HUES64 (cell line): ENCODE measurements around the gene LDLRAD1.

ENCODE experiments used
- H3K27ac ChIP-seq: 2 replicates; pipeline ENCODE4 v1.7.0; 2013; ENCODE audit warnings: low read depth, low read length, inconsistent platforms
- H3K27me3 ChIP-seq: 2 replicates; pipeline ENCODE4 v1.6.1; 2013; ENCODE audit warnings: mild to moderate bottlenecking, low read length; ENCODE audit not compliant: insufficient read depth
- H3K36me3 ChIP-seq: 2 replicates; pipeline ENCODE4 v1.6.1; 2013; ENCODE audit warnings: mild to moderate bottlenecking, low read length; ENCODE audit not compliant: insufficient read depth
- H3K4me1 ChIP-seq: 2 replicates; pipeline ENCODE4 v1.6.1; 2013; ENCODE audit warnings: mild to moderate bottlenecking, low read length, moderate library complexity; ENCODE audit not compliant: insufficient read depth
- H3K4me3 ChIP-seq: 2 replicates; pipeline ENCODE4 v1.5.1; 2013; ENCODE audit warnings: mild to moderate bottlenecking, low read length, moderate library complexity
- H3K9ac ChIP-seq: 2 replicates; pipeline ENCODE4 v1.6.1; 2013; ENCODE audit warnings: mild to moderate bottlenecking, low read depth, low read length
- H3K9me3 ChIP-seq: 2 replicates; pipeline ENCODE4 v1.6.1; 2013; ENCODE audit warnings: low read depth, low read length; ENCODE audit not compliant: insufficient read depth
- WGBS: fragments of 150-250, 120-280 bp; methylation state at CpG from one replicate; pipeline ENCODE4 v1.1.7; 2013; ENCODE audit warnings: missing lambda C conversion rate; 5-methylcytosine and 5-hydroxymethylcytosine counted together

LDLRAD1 gene

DNA sequence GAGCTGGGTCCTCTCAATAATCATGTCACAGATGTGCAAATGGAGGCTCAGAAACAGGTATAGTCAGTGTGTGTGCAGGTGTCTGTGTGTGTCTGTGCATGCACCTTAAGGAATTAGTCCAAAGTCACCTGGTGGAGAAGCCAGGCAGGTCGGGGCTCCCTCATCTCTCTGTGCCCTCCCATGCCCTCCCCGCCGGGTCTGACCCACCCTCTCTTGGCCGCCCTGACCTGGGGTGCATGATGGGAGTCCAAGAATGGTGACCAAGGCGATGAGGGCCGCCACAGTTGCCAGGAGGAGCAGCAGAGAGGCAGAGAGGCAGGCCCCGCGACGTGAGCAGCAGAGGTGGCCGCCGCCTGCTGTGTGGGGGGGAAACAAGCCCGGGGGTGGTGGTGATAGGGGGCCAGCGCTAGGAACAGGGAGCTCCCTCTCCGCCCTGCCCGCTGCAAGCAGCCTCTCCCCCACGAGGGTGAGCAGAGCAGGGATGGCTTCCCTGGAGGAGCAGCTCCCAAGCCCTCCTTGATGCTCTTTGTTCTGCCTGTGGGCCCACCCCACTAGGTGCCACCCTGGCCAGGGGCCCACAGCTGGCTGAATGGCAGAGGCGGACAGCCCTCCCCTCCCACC lies 3.9 kb downstream of the LDLRAD1 start:
- 76% methylated on average over 17 of the region's 17 CpGs for WGBS
- no peak overlapping the region for H3K27ac ChIP-seq
- no peaks in the 10 kb centered on the region for H3K4me1 ChIP-seq
- no peak overlapping the region for H3K4me3 ChIP-seq
- no peak overlapping the region for H3K9ac ChIP-seq
- no peaks in the 10 kb centered on the region for H3K27me3 ChIP-seq
- no peaks in the 10 kb centered on the region for H3K36me3 ChIP-seq
- H3K9me3 ChIP-seq = no peaks in the 10 kb centered on the region

DNA sequence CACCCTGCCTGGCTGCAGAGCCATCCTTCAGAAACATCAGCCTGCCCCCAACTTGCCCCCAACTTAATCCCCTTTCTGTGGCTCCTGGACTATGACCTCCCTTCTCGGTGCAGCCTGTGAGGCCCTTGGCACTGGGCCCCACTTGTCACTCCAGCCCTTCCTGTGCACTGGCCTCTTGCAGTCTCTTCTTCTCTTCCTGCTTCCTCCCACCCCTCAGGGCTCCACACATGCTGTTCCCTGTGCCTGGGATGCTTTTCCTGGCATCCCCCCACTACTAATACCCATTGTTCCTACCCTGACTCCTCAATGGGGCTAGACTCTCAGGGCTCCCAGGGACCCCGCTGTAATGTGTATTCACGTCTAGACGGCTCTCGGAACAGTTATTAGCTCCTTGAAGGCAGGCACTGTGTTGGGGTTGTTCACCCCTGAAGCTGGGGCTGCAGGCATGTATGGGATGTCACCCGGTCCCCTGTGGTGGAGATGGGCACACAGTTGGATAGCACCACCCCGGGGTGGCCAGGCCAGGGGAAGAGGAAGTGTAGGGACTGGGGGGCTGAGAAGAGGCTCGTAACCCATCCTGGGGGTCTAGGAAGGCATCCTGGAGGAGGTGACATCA lies 4.5 kb downstream of the LDLRAD1 start:
- Histone ChIP-seq H3K9me3 (no peaks in the 10 kb centered on the region), H3K4me3 (no peak overlapping the region), H3K36me3 (no peaks in the 10 kb centered on the region), H3K9ac (no peak overlapping the region), H3K27ac (no peak overlapping the region), H3K4me1 (no peaks in the 10 kb centered on the region), H3K27me3 (no peaks in the 10 kb centered on the region)
- WGBS = 90% methylated on average over 8 of the region's 8 CpGs

DNA sequence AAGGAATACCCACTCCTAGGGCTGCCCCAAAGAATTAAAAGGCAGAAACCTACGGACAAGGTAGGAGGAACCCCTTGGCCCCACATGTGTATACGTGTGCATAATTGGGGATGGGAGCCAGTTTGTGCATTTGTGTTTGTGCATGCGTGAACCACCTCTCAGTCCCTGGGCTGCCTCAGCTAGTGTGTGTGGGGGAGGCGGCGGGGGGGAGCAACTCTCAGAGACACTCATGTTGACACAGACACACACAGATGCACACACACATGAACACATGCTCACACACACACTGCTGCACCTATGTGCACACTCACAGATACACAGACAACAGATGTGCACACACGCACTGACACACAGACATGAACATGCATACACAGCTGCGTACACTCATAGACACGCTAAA lies 5.1 kb downstream of the LDLRAD1 start:
- WGBS = 92% methylated on average over 8 of the region's 8 CpGs
- Histone ChIP-seq H3K36me3 (no peaks in the 10 kb centered on the region), H3K9ac (no peak overlapping the region), H3K4me3 (no peak overlapping the region), H3K27ac (no peak overlapping the region), H3K27me3 (no peaks in the 10 kb centered on the region), H3K4me1 (no peaks in the 10 kb centered on the region), H3K9me3 (no peaks in the 10 kb centered on the region)

DNA sequence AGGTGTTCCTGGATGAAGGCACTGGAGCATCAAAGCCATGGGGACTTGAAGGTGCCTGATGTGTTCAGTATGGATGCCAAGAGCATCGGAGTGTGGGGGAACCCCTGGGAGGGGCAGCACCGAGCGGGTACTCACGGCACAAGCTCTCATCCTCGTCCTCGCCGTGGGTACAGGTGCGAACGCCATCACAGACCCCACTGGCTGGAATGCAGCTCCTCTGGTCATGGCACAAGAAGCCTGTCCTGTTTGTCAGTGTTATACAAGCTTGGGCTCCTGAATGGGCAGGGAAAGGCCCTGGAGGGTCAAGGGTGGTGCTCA lies 6.0 kb downstream of the LDLRAD1 start:
- no peaks in the 10 kb centered on the region for H3K27me3 ChIP-seq
- 92% methylated on average over 9 of the region's 9 CpGs for WGBS

DNA sequence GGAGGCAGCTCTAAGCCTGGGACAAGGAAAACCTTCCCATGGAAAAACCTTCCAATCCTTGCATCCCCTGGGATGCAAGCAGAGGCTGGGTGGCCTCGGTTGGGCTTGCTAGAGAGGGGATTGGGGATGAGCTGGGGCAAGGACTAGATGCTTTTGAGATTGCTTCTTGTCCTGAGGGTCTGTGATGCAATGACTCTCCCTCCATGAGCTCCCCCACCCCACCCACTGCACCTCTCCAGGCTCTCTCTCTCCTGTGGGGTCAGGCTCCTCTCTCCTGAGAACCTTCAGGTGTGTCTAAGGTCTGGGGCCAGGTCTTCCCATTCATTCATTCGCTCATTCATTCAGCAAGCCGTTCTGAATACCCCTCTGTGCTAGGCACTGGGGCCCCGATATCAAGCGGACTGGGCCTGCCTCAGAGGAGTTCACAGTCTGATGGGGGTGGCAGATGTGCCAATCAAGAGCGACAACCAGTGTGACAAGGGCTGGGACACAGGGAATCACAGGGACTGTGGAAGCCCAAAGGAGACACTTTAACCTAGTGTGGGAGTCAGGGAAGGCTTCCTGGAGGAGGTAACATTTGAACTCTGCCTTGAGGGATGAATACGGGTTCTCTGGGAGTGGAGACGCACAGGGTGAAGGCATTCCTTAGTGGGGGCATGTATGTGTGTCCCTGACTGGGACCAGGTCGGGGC lies 6.5 kb downstream of the LDLRAD1 start:
- Histone ChIP-seq H3K36me3 (no peaks in the 10 kb centered on the region), H3K4me1 (no peaks in the 10 kb centered on the region), H3K9me3 (no peaks in the 10 kb centered on the region), H3K27ac (no peak overlapping the region), H3K4me3 (no peak overlapping the region), H3K9ac (no peak overlapping the region), H3K27me3 (no peaks in the 10 kb centered on the region)
- WGBS = 90% methylated on average over 9 of the region's 9 CpGs

More for the DNA sequence above, 6.0 kb downstream of the LDLRAD1 start:
- Histone ChIP-seq H3K4me3 (no peak overlapping the region), H3K36me3 (no peaks in the 10 kb centered on the region), H3K4me1 (no peaks in the 10 kb centered on the region), H3K27ac (no peak overlapping the region), H3K9ac (no peak overlapping the region), H3K9me3 (no peaks in the 10 kb centered on the region)

DNA sequence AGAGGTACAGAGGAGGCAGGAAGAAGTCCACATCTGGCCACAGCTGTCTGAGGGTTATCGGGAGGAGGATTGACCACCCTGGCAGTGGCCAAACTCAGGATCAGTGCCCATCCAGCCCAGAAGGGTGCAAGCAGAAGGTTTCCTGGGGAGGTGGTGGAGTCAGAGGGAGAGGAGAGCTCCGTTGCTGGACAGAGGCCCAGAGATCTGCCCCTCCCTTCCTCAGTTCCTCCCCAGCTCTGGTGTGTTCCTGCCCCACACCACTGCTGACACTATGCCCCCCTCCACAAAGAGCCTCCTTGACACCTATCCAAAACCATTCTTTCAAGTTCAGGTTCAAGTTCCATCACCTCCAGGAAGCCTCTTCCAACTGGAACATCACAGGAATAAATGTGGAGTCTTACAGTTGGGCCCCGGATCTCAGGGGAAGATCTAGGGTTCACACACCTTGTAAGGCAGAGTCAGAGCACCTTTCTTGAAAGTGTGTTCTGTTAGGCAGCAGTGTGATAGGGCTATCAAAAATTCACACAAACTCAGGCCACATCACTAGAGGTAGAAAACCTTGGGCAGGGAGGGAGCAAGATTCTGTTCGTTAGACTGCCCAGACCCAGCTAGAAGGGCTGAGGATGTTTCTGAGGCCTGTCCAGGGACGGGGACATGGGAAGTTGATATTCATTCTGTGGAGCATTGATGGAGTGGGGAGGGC lies 7.4 kb downstream of the LDLRAD1 start:
- H3K4me1 ChIP-seq = no peaks in the 10 kb centered on the region
- no peak overlapping the region for H3K9ac ChIP-seq
- no peaks in the 10 kb centered on the region for H3K36me3 ChIP-seq
- no peaks in the 10 kb centered on the region for H3K9me3 ChIP-seq
- H3K4me3 ChIP-seq = no peak overlapping the region
- WGBS = 84% methylated on average over 5 of the region's 5 CpGs
- no peaks in the 10 kb centered on the region for H3K27me3 ChIP-seq
- no peak overlapping the region for H3K27ac ChIP-seq

DNA sequence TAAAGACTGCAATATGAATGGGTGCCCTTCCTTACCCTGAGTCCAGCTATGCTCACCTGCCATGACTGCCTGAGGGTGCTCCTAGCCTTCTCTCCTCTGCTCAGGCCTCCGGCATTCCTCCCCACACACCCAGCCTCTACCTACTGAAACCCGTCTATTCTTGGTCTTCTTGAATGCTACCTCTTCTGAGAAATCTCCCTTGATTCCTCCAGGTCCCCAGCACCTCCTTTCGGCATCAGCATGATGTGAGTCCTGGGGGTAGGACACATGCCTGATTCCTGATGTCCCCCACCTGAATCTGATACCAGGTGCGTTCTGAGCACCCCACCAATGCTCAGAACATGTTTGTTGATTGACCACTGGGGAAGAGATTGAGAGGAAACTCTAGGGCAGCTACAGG lies 8.6 kb downstream of the LDLRAD1 start:
- Histone ChIP-seq H3K4me3 (no peak overlapping the region), H3K27ac (no peak overlapping the region), H3K27me3 (no peaks in the 10 kb centered on the region), H3K9me3 (peaks cover 5% of the 10 kb centered on the region; the same call in 1 of the 2 replicates), H3K9ac (no peak overlapping the region), H3K36me3 (no peaks in the 10 kb centered on the region), H3K4me1 (no peaks in the 10 kb centered on the region)
- 89% methylated on average over 4 of the region's 4 CpGs for whole genome bisulfite sequencing

DNA sequence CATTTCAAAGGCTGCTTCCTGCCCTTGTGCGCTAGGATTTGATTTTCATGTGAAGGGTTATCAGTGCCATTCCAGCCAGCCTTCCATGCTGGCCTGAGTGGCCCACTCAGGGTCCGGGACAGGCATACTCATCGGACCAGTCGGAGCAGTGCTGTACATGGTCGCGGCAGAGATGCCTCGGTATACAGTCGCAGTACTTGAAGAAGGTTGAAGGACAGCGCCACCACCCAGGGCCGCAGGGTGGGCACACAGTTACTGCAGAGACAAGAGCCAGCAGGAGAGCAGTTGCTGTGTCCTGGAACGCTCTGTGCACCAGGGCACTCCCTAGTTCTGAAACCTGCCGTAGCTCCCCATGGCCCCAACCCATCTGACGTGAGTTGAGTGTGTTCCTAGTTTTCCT lies 9.1 kb downstream of the LDLRAD1 start:
- Histone ChIP-seq H3K4me1 (no peaks in the 10 kb centered on the region), H3K27ac (no peak overlapping the region), H3K27me3 (no peaks in the 10 kb centered on the region), H3K4me3 (no peak overlapping the region), H3K36me3 (no peaks in the 10 kb centered on the region), H3K9ac (no peak overlapping the region), H3K9me3 (peaks cover 5% of the 10 kb centered on the region; the same call in 1 of the 2 replicates)
- 92% methylated on average over 13 of the region's 13 CpGs for WGBS

DNA sequence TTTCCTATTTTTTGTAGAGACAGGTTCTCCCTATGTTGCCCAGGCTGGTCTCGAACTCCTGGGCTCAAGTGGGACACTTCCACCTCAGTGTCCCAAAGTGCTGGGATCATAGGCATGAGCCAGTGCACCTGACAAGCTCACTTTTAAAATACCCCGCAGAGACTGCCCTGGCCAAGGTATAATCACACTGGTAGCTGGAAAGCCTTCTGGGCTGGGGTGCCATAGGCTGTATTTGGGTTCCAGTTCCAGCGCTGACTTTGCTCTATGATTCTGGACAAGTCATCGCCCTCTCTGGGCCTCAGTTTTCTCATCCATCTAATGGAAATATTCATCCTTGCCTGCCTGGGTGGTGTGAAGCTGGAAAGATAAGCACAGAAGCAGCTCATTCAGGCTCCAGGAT lies 10.4 kb downstream of the LDLRAD1 start:
- H3K4me1 ChIP-seq = no peaks in the 10 kb centered on the region
- WGBS = 93% methylated on average over 4 of the region's 4 CpGs
- no peak overlapping the region for H3K4me3 ChIP-seq
- no peaks in the 10 kb centered on the region for H3K27me3 ChIP-seq
- no peak overlapping the region for H3K9ac ChIP-seq
- no peak overlapping the region for H3K27ac ChIP-seq
- no peaks in the 10 kb centered on the region for H3K36me3 ChIP-seq
- peaks cover 8% of the 10 kb centered on the region; the same call in 1 of the 2 replicates for H3K9me3 ChIP-seq

DNA sequence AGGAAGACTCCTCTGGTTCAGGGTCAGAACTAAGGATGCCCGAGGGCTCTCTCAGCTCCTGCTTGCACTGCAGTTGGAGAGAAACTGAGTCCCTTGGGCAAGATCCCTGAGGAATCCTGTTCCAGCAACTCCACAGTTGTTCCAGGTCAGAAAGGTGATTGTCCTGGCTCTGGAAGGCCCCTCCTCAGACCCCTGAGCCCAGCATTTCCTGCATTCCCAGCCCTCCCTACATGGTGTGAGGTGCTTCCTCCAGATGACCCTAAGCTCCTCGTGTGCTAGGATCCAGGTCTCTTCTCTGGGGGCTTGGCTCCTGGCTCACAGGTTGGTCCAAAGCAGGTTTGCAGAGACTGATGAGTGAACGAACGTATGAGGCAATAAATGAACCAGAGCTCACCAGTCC lies 11.5 kb downstream of the LDLRAD1 start:
- no peaks in the 10 kb centered on the region for H3K36me3 ChIP-seq
- H3K27me3 ChIP-seq = no peaks in the 10 kb centered on the region
- H3K27ac ChIP-seq = no peak overlapping the region
- WGBS = 86% methylated on average over 4 of the region's 4 CpGs
- no peaks in the 10 kb centered on the region for H3K4me1 ChIP-seq
- no peak overlapping the region for H3K9ac ChIP-seq
- H3K4me3 ChIP-seq = no peak overlapping the region
- peaks cover 8% of the 10 kb centered on the region; the same call in 1 of the 2 replicates for H3K9me3 ChIP-seq

DNA sequence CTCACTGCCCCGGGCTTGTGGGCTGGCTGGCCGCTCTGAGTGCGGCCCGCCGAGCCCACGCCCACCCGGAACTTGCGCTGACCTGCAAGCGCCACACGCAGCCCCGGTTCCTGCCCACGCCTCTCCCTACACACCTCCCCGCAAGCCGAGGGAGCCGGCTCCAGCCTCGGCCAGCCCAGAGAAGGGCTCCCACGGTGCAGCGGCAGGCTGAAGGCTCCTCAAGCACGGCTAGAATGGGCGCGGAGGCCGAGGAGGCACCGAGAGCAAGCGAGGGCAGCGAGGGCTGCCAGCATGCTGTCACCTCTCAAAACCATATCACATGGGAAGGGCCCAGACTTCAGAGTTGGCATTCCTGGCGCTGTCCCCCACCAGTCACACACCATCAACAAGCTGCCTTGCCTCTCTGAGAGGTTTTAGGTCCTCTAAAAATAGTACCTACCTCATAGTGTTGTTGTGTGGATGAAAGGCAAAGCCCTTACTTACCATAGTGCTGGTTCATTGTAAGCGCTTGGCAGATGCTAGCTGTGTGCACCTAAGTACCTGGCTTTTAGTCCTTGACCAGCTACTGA lies 13.4 kb downstream of the LDLRAD1 start:
- H3K9ac ChIP-seq = no peak overlapping the region
- H3K27ac ChIP-seq = no peak overlapping the region
- no peaks in the 10 kb centered on the region for H3K27me3 ChIP-seq
- H3K9me3 ChIP-seq = peaks cover 8% of the 10 kb centered on the region; the same call in 1 of the 2 replicates
- H3K4me1 ChIP-seq = no peaks in the 10 kb centered on the region
- no peak overlapping the region for H3K4me3 ChIP-seq
- H3K36me3 ChIP-seq = no peaks in the 10 kb centered on the region
- WGBS = 97% methylated on average over 27 of the region's 27 CpGs
